ENCODE measurements around the gene GRHL1. TPM values are rescaled to one million over a fixed set of nuclear protein-coding genes. Genes with fewer than 3 reads are reported as not detected.

GRHL1 gene
- total and polyA plus RNA-seq, 3 donors from 2014 or later, result 4.6 to 8.3 (median 8.0) TPM

DNA sequence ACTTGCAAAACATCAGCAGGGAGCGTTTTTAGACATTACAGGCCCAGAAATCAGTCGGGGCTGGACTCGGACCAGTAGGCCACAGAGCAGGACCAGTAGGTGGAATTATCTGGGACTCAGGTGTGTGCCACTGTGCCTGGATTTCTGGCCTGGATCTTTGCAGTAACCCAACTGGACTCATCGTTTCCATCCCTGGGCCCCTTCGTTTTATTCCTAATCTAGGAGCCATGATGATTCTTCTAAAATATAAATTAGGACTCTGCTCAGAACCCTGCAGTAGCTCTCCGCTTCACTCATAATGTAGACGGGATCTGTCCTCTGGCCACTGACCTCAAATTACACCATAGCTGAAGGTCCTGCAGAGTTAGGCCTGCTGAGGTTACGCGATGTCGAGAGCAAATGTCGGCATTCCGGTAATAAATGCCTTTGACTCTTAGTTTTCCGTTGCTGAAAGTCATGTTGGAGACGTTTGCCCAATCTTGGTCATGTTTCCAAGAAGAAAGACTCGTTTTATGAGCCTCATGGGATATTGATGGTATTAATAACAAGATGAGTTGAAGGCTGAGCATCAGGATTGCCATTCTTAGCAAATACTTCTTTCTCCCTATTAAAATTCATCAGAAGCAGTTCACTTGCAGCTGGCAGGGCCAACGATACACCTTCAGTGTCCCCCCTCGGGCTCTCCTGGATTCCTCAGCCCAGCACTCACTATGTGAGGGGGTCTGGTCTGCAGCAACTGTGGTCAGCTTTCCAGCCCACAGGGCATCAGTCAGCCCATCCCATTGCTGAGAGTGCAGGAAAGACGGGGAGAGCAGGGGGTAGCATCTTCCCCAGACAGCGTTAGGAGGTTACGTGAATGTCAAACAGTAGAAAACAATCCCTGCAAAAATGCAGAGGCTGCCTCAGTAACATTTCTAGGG, 52.0 kb downstream of the GRHL1 start:
- intact Hi-C loops (cut with DNase I; ENCODE audit: low total_unique reads), result no loop called here
- Histone ChIP-seq H3K27me3 (no peaks in the 10 kb centered on the region), H3K36me3 (ENCODE audit: low read depth, missing control alignments) (no peaks in the 10 kb centered on the region), H3K4me3 (no peak overlapping the region), H3K27ac (no peak overlapping the region), H3K9me3 (no peaks in the 10 kb centered on the region), H3K4me1 (peaks cover 6% of the 10 kb centered on the region)
- no peak for DNase-seq
- WGBS, 2 donors, result 92 to 95% methylated on average over 20 of the region's 20 CpGs
- TF ChIP-seq POLR2A (IDR thresholded peaks at IDR 0.05), result no peak
- TF ChIP-seq, protein P1, sequence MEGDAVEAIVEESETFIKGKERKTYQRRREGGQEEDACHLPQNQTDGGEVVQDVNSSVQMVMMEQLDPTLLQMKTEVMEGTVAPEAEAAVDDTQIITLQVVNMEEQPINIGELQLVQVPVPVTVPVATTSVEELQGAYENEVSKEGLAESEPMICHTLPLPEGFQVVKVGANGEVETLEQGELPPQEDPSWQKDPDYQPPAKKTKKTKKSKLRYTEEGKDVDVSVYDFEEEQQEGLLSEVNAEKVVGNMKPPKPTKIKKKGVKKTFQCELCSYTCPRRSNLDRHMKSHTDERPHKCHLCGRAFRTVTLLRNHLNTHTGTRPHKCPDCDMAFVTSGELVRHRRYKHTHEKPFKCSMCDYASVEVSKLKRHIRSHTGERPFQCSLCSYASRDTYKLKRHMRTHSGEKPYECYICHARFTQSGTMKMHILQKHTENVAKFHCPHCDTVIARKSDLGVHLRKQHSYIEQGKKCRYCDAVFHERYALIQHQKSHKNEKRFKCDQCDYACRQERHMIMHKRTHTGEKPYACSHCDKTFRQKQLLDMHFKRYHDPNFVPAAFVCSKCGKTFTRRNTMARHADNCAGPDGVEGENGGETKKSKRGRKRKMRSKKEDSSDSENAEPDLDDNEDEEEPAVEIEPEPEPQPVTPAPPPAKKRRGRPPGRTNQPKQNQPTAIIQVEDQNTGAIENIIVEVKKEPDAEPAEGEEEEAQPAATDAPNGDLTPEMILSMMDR (IDR thresholded peaks at IDR 0.05), result no peak

GRCh38 chr2:10004401-10004800, 52.9 kb downstream of the GRHL1 start:
- DNase-seq, result peak; percentile 3
- Histone ChIP-seq H3K27ac (no peak overlapping the region), H3K36me3 (ENCODE audit: low read depth, missing control alignments) (no peaks in the 10 kb centered on the region), H3K9me3 (no peaks in the 10 kb centered on the region), H3K4me3 (no peak overlapping the region), H3K4me1 (peaks cover 12% of the 10 kb centered on the region), H3K27me3 (no peaks in the 10 kb centered on the region)
- TF ChIP-seq POLR2A (IDR thresholded peaks at IDR 0.05), result no peak
- TF ChIP-seq, protein P1 (IDR thresholded peaks at IDR 0.05), result no peak
- 96 to 99% methylated on average over 5 of the region's 5 CpGs for WGBS, 2 donors
- intact Hi-C loops (cut with DNase I; ENCODE audit: low total_unique reads), result no loop called here

GRCh38 chr2:10004836-10005235, 53.3 kb downstream of the GRHL1 start:
- H3K36me3 ChIP-seq (ENCODE audit: low read depth, missing control alignments), result no peaks in the 10 kb centered on the region
- H3K4me1 ChIP-seq, result peaks cover 16% of the 10 kb centered on the region
- TF ChIP-seq POLR2A (IDR thresholded peaks at IDR 0.05), result no peak
- TF ChIP-seq, protein P1 (IDR thresholded peaks at IDR 0.05), result no peak
- DNase-seq, result no peak
- intact Hi-C loops (cut with DNase I; ENCODE audit: low total_unique reads), result no loop called here
- H3K27ac ChIP-seq, result no peak overlapping the region
- H3K4me3 ChIP-seq, result no peak overlapping the region
- WGBS, 2 donors, result 69 to 93% methylated on average over 3 of the region's 3 CpGs
- H3K9me3 ChIP-seq, result no peaks in the 10 kb centered on the region
- H3K27me3 ChIP-seq, result no peaks in the 10 kb centered on the region

- intact Hi-C loops (cut with DNase I; ENCODE audit: low total_unique reads), result no loop called here
- H3K36me3 ChIP-seq (ENCODE audit: low read depth, missing control alignments), result no peaks in the 10 kb centered on the region
- no peaks in the 10 kb centered on the region for H3K27me3 ChIP-seq
- TF ChIP-seq, protein P1 (IDR thresholded peaks at IDR 0.05), result no peak
- TF ChIP-seq POLR2A (IDR thresholded peaks at IDR 0.05), result no peak
- H3K4me1 ChIP-seq, result peaks cover 22% of the 10 kb centered on the region
- H3K4me3 ChIP-seq, result peak overlapping the region; percentile 37 to 53
- H3K9me3 ChIP-seq, result no peaks in the 10 kb centered on the region
- no peak overlapping the region for H3K27ac ChIP-seq
- DNase-seq, result peak; percentile 70
- 75 to 82% methylated on average over 17 of the region's 17 CpGs for WGBS, 2 donors
Measured at GRCh38 chr2:10005461-10006235, 54.2 kb downstream of the GRHL1 start.

Data from testis (tissue), 3 donors.